ENCODE data around the gene PLEKHH2.

PLEKHH2 gene

GRCh38 chr2:43774617-43775016, 137.6 kb downstream of the PLEKHH2 start:
- peaks cover 3 to 8% (median 6%) of the 10 kb centered on the region in 4 experiments for H3K4me1 ChIP-seq (ENCODE audit: control extremely low read depth in 1 of 4, control insufficient read depth in 4 of 4, insufficient read depth in 4 of 4, low read length in 3 of 4)
- peaks cover 0 to 5% (median 2%) of the 10 kb centered on the region in 4 experiments for H3K36me3 ChIP-seq (ENCODE audit: control insufficient read depth in 4 of 4, insufficient read depth in 4 of 4, low read length in 3 of 4)
- DNase-seq: peak in 1 of 3 donors; percentile 0
- H3K9me3 ChIP-seq (ENCODE audit: control extremely low read depth in 1 of 5, control insufficient read depth in 4 of 5, insufficient read depth in 2 of 5, low read depth in 1 of 5, low read length in 4 of 5): no peaks in the 10 kb centered on the region
- WGBS (ENCODE audit: insufficient coverage): no CpG with 5 or more reads among the region's 7 CpGs
- ChIA-PET POLR2A (no interaction called here), CTCF (no interaction called here)
- peak overlapping the region in 6 of 7 experiments; percentile 78 to 99 (median 86) for H3K4me3 ChIP-seq (ENCODE audit: control insufficient read depth in 1 of 7, extremely low read depth in 1 of 7, insufficient read depth in 4 of 7, low read depth in 2 of 7, low read length in 6 of 7)
- no peaks in the 10 kb centered on the region for H3K27me3 ChIP-seq (replicated peaks in 2 of 5; ENCODE audit: control insufficient read depth in 4 of 5, insufficient read depth in 5 of 5, low read length in 4 of 5)
- peak overlapping the region in 1 of 2 experiments; percentile 78 for H3K27ac ChIP-seq (ENCODE audit: insufficient read depth in 1 of 2, low read depth in 1 of 2, low read length in 2 of 2, poor library complexity in 1 of 2, severe bottlenecking in 2 of 2)

GRCh38 chr2:43776324-43776723, 139.3 kb downstream of the PLEKHH2 start:
- DNase-seq: peak in 1 of 3 donors; percentile 1
- H3K4me1 ChIP-seq (ENCODE audit: control extremely low read depth in 1 of 4, control insufficient read depth in 4 of 4, insufficient read depth in 4 of 4, low read length in 3 of 4): peaks cover 3 to 8% (median 6%) of the 10 kb centered on the region in 4 experiments
- WGBS (ENCODE audit: insufficient coverage): 100% methylated on average over 1 of the region's 1 CpG
- no peaks in the 10 kb centered on the region for H3K9me3 ChIP-seq (ENCODE audit: control extremely low read depth in 1 of 5, control insufficient read depth in 4 of 5, insufficient read depth in 2 of 5, low read depth in 1 of 5, low read length in 4 of 5)
- ChIA-PET CTCF (no interaction called here), POLR2A (no interaction called here)
- H3K27me3 ChIP-seq (replicated peaks in 2 of 5; ENCODE audit: control insufficient read depth in 4 of 5, insufficient read depth in 5 of 5, low read length in 4 of 5): no peaks in the 10 kb centered on the region
- H3K4me3 ChIP-seq (ENCODE audit: control insufficient read depth in 1 of 7, extremely low read depth in 1 of 7, insufficient read depth in 4 of 7, low read depth in 2 of 7, low read length in 6 of 7): no peak overlapping the region
- no peak overlapping the region for H3K27ac ChIP-seq (ENCODE audit: insufficient read depth in 1 of 2, low read depth in 1 of 2, low read length in 2 of 2, poor library complexity in 1 of 2, severe bottlenecking in 2 of 2)
- peaks cover 0 to 5% (median 2%) of the 10 kb centered on the region in 4 experiments for H3K36me3 ChIP-seq (ENCODE audit: control insufficient read depth in 4 of 4, insufficient read depth in 4 of 4, low read length in 3 of 4)

GRCh38 chr2:43777306-43777926, 140.4 kb downstream of the PLEKHH2 start:
- WGBS (ENCODE audit: insufficient coverage): 96% methylated on average over 6 of the region's 8 CpGs
- no peak overlapping the region for H3K4me3 ChIP-seq (ENCODE audit: control insufficient read depth in 1 of 7, extremely low read depth in 1 of 7, insufficient read depth in 4 of 7, low read depth in 2 of 7, low read length in 6 of 7)
- ChIA-PET POLR2A (no interaction called here), CTCF (no interaction called here)
- H3K27ac ChIP-seq (ENCODE audit: insufficient read depth in 1 of 2, low read depth in 1 of 2, low read length in 2 of 2, poor library complexity in 1 of 2, severe bottlenecking in 2 of 2): no peak overlapping the region
- DNase-seq: no peak
- no peaks in the 10 kb centered on the region for H3K9me3 ChIP-seq (ENCODE audit: control extremely low read depth in 1 of 5, control insufficient read depth in 4 of 5, insufficient read depth in 2 of 5, low read depth in 1 of 5, low read length in 4 of 5)
- no peaks in the 10 kb centered on the region for H3K27me3 ChIP-seq (replicated peaks in 2 of 5; ENCODE audit: control insufficient read depth in 4 of 5, insufficient read depth in 5 of 5, low read length in 4 of 5)
- H3K4me1 ChIP-seq (ENCODE audit: control extremely low read depth in 1 of 4, control insufficient read depth in 4 of 4, insufficient read depth in 4 of 4, low read length in 3 of 4): peaks cover 3 to 8% (median 6%) of the 10 kb centered on the region in 4 experiments
- peaks cover 0 to 5% (median 2%) of the 10 kb centered on the region in 4 experiments for H3K36me3 ChIP-seq (ENCODE audit: control insufficient read depth in 4 of 4, insufficient read depth in 4 of 4, low read length in 3 of 4)

DNA sequence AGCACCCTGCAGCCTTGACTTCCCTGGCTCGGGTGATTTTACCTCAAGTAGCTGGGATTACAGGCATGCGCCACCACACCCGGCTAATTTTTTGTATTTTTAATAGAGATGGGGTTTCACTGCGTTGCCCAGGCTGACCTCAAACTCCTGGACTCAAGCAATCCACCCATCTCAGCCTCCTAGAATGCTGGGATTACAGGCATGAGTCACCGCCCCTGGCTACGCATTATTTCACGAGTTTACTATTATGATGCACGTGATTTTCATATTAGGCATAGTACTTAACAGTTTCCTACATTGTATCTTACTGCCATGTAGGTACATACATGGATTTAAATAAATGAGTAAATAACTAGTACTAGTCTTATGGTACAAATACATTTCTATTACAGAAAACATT, 141.2 kb downstream of the PLEKHH2 start:
- Histone ChIP-seq H3K4me3 (ENCODE audit: control insufficient read depth in 1 of 7, extremely low read depth in 1 of 7, insufficient read depth in 4 of 7, low read depth in 2 of 7, low read length in 6 of 7) (no peak overlapping the region), H3K4me1 (ENCODE audit: control extremely low read depth in 1 of 4, control insufficient read depth in 4 of 4, insufficient read depth in 4 of 4, low read length in 3 of 4) (peaks cover 3 to 8% (median 6%) of the 10 kb centered on the region in 4 experiments), H3K36me3 (ENCODE audit: control insufficient read depth in 4 of 4, insufficient read depth in 4 of 4, low read length in 3 of 4) (peaks cover 0 to 5% (median 2%) of the 10 kb centered on the region in 4 experiments), H3K27me3 (replicated peaks in 2 of 5; ENCODE audit: control insufficient read depth in 4 of 5, insufficient read depth in 5 of 5, low read length in 4 of 5) (no peaks in the 10 kb centered on the region), H3K9me3 (ENCODE audit: control extremely low read depth in 1 of 5, control insufficient read depth in 4 of 5, insufficient read depth in 2 of 5, low read depth in 1 of 5, low read length in 4 of 5) (no peaks in the 10 kb centered on the region), H3K27ac (ENCODE audit: insufficient read depth in 1 of 2, low read depth in 1 of 2, low read length in 2 of 2, poor library complexity in 1 of 2, severe bottlenecking in 2 of 2) (no peak overlapping the region)
- WGBS (ENCODE audit: insufficient coverage): 100% methylated on average over 3 of the region's 8 CpGs
- ChIA-PET POLR2A (no interaction called here), CTCF (no interaction called here)
- no peak for DNase-seq

DNA sequence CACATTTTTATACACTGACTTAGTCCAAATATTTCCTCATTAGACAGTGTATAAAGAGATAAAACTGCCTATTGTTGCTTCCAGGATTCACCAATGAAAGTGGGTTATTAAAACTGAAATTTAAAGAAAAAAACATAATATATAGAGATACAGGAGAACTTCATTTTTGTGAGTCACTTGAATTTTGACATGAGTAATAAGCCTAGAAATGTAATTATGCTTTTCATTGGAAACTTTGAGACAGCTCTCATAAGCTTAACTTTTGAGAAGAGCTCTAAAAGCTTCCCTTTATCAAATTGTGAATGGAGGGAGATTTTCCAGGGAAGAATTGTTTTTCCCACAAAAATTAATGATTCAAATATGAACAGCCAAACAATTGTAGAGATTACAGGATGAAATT, 150.8 kb downstream of the PLEKHH2 start:
- Histone ChIP-seq H3K27ac (ENCODE audit: insufficient read depth in 1 of 2, low read depth in 1 of 2, low read length in 2 of 2, poor library complexity in 1 of 2, severe bottlenecking in 2 of 2) (no peak overlapping the region), H3K4me3 (ENCODE audit: control insufficient read depth in 1 of 7, extremely low read depth in 1 of 7, insufficient read depth in 4 of 7, low read depth in 2 of 7, low read length in 6 of 7) (no peak overlapping the region), H3K27me3 (replicated peaks in 2 of 5; ENCODE audit: control insufficient read depth in 4 of 5, insufficient read depth in 5 of 5, low read length in 4 of 5) (no peaks in the 10 kb centered on the region), H3K4me1 (ENCODE audit: control extremely low read depth in 1 of 4, control insufficient read depth in 4 of 4, insufficient read depth in 4 of 4, low read length in 3 of 4) (no peaks in the 10 kb centered on the region), H3K36me3 (ENCODE audit: control insufficient read depth in 4 of 4, insufficient read depth in 4 of 4, low read length in 3 of 4) (peaks cover 0 to 11% (median 5%) of the 10 kb centered on the region in 4 experiments), H3K9me3 (ENCODE audit: control extremely low read depth in 1 of 5, control insufficient read depth in 4 of 5, insufficient read depth in 2 of 5, low read depth in 1 of 5, low read length in 4 of 5) (no peaks in the 10 kb centered on the region)
- ChIA-PET CTCF (no interaction called here), POLR2A (no interaction called here)
- DNase-seq: no peak

DNA sequence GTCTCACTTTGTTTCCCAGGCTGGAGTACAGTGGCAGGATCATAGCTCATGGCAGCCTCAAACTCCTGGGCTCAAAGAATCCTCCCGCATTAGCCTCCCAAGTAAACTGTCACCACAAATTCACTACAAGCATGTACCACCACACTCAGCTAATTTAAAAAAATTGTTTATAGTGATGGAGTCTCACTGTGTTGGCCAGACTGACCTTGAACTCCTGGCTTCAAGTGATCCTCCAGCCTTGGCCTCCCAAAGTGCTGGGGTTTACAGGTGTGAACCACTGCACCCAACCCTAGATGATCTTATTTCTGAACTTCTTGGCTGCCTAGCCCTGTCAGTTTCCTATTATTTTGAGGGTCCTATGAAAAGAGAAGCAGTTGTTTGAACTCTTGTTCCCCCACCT, 151.6 kb downstream of the PLEKHH2 start:
- 100% methylated on average over 1 of the region's 1 CpG for WGBS (ENCODE audit: insufficient coverage)
- Histone ChIP-seq H3K27ac (ENCODE audit: insufficient read depth in 1 of 2, low read depth in 1 of 2, low read length in 2 of 2, poor library complexity in 1 of 2, severe bottlenecking in 2 of 2) (no peak overlapping the region), H3K9me3 (ENCODE audit: control extremely low read depth in 1 of 5, control insufficient read depth in 4 of 5, insufficient read depth in 2 of 5, low read depth in 1 of 5, low read length in 4 of 5) (no peaks in the 10 kb centered on the region), H3K27me3 (replicated peaks in 2 of 5; ENCODE audit: control insufficient read depth in 4 of 5, insufficient read depth in 5 of 5, low read length in 4 of 5) (no peaks in the 10 kb centered on the region), H3K4me3 (ENCODE audit: control insufficient read depth in 1 of 7, extremely low read depth in 1 of 7, insufficient read depth in 4 of 7, low read depth in 2 of 7, low read length in 6 of 7) (no peak overlapping the region), H3K4me1 (ENCODE audit: control extremely low read depth in 1 of 4, control insufficient read depth in 4 of 4, insufficient read depth in 4 of 4, low read length in 3 of 4) (no peaks in the 10 kb centered on the region), H3K36me3 (ENCODE audit: control insufficient read depth in 4 of 4, insufficient read depth in 4 of 4, low read length in 3 of 4) (peaks cover 0 to 11% (median 5%) of the 10 kb centered on the region in 4 experiments)
- CTCF ChIA-PET: no interaction called here
- POLR2A ChIA-PET: no interaction called here
- no peak for DNase-seq

- no CpG with 5 or more reads among the region's 5 CpGs for WGBS (ENCODE audit: insufficient coverage)
- Histone ChIP-seq H3K4me1 (ENCODE audit: control extremely low read depth in 1 of 4, control insufficient read depth in 4 of 4, insufficient read depth in 4 of 4, low read length in 3 of 4) (no peaks in the 10 kb centered on the region), H3K27me3 (replicated peaks in 2 of 5; ENCODE audit: control insufficient read depth in 4 of 5, insufficient read depth in 5 of 5, low read length in 4 of 5) (no peaks in the 10 kb centered on the region), H3K9me3 (ENCODE audit: control extremely low read depth in 1 of 5, control insufficient read depth in 4 of 5, insufficient read depth in 2 of 5, low read depth in 1 of 5, low read length in 4 of 5) (no peaks in the 10 kb centered on the region), H3K36me3 (ENCODE audit: control insufficient read depth in 4 of 4, insufficient read depth in 4 of 4, low read length in 3 of 4) (peaks cover 0 to 11% (median 2%) of the 10 kb centered on the region in 4 experiments), H3K4me3 (ENCODE audit: control insufficient read depth in 1 of 7, extremely low read depth in 1 of 7, insufficient read depth in 4 of 7, low read depth in 2 of 7, low read length in 6 of 7) (no peak overlapping the region), H3K27ac (ENCODE audit: insufficient read depth in 1 of 2, low read depth in 1 of 2, low read length in 2 of 2, poor library complexity in 1 of 2, severe bottlenecking in 2 of 2) (no peak overlapping the region)
- CTCF ChIA-PET: interaction anchor here (0.8 kb wide), 1 partner anchor 10 kb away, joined by 3 read pairs; no protein-coding TSS in a partner anchor
- POLR2A ChIA-PET: no interaction called here
- no peak for DNase-seq
Observed at GRCh38 chr2:43790147-43790546, 153.1 kb downstream of the PLEKHH2 start.
